Right ventricle myocardium inferior (tissue), 1 donor: Measurements from ENCODE around the gene OR4N5. TPM values are rescaled to one million over a fixed set of nuclear protein-coding genes. Genes with fewer than 3 reads are reported as not detected.
A peak's percentile ranks its signal among the peaks of the same experiment; 100 is the strongest.
"Not testable (repeated sequence)": the region's sequence is repeated elsewhere in the genome, so short reads cannot be mapped to it uniquely, and the experiment has no call there.

ENCODE experiments used
- ATAC-seq: fragments of 200-7000 bp; cut with Tn5 transposase; one replicate; pipeline ENCODE4 v1.9.1; 2020; ENCODE audit warnings: mild to moderate bottlenecking, moderate library complexity
- DNase-seq: peaks from one replicate; pipeline ENCODE4 v3.0.0; 2021; ENCODE audit errors: missing footprints
- intact Hi-C: fragments of 100-400 bp; cut with DNase I; formaldehyde crosslinking; loops from one replicate; pipeline ENCODE4 v1.11.0; 2022
- long read RNA-seq: library from polyadenylated mRNA; unstranded; transcript quantifications from one replicate; pipeline ENCODE4 v2.0.0, GENCODE V29; 2021
- total RNA-seq: library from RNA; stranded (reverse); fragmentation: NEBNext Ultra II Directional; extraction: Animal tissue kit (Norgen Biotek cat#: 25700); gene quantifications from one replicate; pipeline ENCODE4 v1.2.1, GENCODE V29; 2021
- donor health status: DM: no; HTN: yes; CAD: no; lungs with severe emphysema.

OR4N5 gene, protein sequence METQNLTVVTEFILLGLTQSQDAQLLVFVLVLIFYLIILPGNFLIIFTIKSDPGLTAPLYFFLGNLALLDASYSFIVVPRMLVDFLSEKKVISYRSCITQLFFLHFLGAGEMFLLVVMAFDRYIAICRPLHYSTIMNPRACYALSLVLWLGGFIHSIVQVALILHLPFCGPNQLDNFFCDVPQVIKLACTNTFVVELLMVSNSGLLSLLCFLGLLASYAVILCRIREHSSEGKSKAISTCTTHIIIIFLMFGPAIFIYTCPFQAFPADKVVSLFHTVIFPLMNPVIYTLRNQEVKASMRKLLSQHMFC
- not detected for total RNA-seq
- long read RNA-seq = 0 reads

DNA sequence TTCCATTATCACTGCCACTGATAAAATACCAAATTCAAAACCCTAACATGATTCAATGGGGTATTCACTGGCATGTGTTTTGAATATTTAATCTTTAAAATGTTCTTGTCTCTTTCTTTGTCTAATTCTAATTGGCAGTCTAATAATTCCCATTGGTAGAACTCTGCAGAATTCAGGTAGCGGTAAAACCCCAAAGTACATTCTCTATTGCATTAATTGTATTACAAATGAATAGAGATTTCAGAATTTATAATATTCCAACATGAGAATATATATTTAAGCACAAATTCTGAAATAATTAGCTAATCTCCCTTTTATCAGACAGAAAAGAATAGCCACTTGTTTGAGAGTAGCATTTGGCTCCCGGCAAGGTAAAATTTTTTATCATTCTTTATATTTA lies at the start of gene OR4N5:
Gene OR4N5, plus strand, starts transcription at position 301 of the 400 bp plus-strand sequence. CDS start 4,916 bp downstream, outside the sequence.
- DNase-seq = no peak
- intact Hi-C loops = no loop called here
- no peak for ATAC-seq

DNA sequence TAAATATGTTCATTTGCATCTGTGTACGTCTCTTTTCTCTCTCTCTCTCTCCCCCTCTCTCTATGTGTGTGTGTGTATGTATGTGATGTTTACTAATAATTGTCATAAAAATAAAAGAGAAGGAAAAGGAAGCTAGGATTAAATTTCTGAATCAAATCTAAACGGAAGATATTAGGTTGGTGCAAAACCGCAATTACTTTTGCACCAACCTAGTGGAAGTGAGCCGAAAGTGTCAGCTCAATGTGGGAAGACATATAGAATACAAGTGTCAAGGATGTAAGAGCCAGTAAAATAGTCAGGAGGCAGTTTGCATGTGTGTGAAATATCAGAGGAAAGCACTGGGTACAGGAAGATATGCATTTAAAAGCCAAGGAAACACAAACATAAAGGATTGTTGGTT lies 46.6 kb upstream of the OR4N5 start:
- intact Hi-C loops = no loop called here
- DNase-seq (no peak), ATAC-seq (no peak)

DNA sequence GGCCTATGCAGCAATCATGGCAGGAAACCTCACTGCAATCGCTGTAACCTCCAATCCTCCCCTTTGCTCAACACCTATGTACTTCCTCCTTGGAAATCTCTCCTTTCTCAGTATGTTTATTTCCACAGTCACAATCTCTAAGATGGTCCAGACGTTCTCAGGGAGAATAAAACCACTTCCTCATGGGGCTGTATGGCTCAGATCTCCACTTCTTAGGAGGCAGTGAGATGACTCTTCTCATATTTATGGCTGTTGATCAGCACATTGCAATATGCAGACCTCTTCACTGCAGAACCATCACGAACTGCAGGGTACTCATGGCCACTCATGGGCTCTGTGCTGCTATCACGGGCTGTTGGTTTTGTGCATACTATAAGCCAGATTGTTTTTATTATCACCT lies 45.2 kb upstream of the OR4N5 start:
- ATAC-seq (no peak), DNase-seq (no peak)
- intact Hi-C loops = no loop called here

DNA sequence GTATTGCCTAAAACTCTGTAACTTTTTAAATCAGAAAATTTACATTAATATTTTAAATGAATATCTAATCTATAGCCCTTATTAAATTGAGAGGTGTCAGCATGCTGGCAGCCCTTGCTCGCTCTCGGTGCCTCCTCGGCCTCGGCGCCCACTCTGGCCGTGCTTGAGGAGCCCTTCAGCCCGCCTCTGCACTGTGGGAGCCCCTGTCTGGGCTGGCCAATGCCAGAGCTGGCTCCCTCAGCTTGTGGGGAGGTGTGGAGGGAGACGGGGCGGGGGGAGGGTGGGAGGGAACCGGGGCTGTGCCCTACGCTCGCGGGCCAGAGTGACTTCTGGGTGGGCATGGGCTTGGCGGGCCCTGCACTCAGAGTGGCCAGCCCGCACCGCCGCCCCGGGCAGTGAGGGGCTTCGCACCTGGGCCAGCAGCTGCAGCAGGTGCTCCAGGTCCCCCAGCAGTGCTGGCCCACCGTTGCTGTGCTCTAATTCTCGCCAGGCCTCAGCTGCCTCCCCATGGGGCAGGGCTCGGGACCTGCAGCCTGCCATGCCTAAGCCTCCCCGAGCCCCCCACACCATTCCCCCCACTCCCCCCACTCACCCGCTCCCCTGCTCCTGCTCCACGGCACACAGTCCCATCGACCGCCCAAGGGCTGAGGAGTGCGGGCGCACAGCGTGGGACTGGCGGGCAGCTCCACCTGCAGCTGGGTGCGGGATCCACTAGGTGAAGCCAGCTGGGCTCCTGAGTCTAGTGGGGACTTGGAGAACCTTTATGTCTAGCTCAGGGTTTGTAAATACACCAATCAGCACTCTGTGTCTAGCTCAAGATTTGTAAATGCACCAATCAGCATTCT lies 39.5 kb upstream of the OR4N5 start:
- ATAC-seq, intact Hi-C loops, DNase-seq: not testable (repeated sequence)

DNA sequence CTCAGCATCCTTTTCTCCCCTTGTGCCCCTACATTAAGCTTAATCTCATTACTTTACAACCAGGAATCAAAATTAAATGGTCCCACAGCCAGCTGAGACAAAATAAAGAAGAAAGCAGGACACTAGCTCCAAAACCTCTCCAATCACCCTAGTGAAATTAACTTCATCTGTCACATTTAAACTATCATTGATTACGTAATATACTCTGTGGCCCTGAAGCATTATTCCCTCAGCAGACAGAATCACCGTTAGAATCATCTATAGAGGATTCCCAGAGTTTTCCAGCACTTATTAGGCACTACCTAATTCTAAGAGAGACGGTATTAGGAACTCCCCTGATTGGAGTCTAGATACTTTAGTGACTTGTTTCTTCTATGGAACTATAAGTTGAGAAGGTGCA lies 28.2 kb upstream of the OR4N5 start, which contains the start of gene OR4K17:
Gene OR4K17, plus strand, starts transcription at position 302 of the 400 bp plus-strand sequence. CDS start 6,761 bp downstream, outside the sequence.
- no peak for ATAC-seq
- no peak for DNase-seq
- intact Hi-C loops = no loop called here

DNA sequence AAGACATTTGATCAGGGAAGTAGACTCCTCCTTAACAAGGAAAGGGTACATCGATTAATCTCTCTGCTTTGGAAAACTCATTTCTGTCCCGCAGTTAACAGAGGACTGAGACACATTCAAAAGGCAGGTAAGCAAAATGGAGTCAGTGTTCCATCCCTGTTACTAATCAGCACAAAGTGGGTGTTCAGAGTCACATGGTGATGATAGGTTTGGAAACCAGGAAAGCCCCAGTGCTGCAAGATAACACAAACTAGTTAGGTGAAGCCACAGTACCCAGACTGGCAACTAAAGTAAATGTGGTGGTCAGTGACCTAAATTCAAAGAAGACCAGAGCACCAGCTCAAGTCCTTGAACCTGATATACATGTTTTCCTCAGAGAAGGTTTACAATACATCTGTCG lies 26.3 kb upstream of the OR4N5 start:
- ATAC-seq (no peak), DNase-seq (no peak)
- intact Hi-C loops = no loop called here

DNA sequence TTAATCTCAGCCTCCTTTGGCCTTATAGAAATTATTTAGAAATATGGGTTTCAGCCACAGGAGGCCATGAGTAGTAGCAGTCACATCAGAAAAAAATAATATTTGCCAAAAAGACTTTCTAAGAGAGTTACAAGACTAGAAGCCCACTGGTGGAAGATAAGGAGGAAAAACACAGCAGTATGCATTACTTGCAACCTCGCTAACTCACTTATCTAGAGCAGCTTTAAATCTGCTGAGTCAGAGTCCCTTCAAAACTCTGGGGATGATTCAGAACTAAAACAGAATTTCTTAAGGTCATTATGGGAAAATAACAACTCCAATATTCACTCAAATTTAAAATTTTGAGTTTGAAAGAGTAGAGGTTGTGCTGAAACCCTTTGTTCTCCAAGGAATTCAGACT lies 21.9 kb upstream of the OR4N5 start:
- DNase-seq = no peak
- no peak for ATAC-seq
- intact Hi-C loops = no loop called here

DNA sequence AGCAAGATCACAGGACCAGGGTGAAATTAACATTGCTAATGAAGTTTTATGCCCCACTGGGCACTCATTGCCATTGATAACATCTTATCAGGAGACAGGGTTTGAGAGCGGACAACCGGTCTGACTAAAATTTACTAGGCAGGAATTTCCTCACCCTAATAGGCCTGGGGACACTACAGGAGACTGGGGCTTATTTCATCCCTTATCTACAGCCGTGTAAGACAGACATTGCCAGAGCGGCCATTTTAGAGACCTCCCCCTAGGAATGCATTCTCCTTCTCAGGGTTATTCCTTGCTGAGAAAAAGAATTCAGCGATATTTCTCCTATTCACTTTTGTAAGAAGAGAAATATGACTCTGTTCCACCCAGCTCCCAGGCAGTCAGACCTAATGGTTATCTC lies 19.8 kb upstream of the OR4N5 start:
- intact Hi-C loops = no loop called here
- ATAC-seq (no peak), DNase-seq (no peak)

DNA sequence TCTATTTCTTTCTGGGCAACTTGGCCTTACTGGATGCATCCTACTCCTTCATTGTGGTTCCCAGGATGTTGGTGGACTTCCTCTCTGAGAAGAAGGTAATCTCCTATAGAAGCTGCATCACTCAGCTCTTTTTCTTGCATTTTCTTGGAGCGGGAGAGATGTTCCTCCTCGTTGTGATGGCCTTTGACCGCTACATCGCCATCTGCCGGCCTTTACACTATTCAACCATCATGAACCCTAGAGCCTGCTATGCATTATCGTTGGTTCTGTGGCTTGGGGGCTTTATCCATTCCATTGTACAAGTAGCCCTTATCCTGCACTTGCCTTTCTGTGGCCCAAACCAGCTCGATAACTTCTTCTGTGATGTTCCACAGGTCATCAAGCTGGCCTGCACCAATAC lies 5.3 kb downstream of the OR4N5 start:
- DNase-seq (no peak), ATAC-seq (no peak)
- intact Hi-C loops = no loop called here

DNA sequence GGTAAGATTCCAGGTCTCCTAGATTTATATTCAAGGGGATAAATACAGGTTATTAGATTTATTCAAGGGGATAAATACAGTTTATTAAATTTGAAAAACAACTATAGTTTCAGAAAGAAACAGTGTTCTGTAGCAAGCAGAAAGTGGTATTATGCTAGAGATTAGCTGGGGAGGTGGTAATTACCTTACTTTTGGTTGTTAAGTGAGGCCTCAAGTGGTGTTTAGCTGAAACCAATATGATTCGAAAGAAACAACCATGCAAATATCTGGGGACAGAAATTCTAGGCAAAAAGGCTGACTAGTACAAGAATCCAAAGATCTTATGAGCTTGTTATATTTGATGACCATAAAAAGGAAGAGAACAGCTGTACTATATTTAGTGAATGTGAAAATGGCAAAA lies 6.2 kb downstream of the OR4N5 start:
- intact Hi-C loops = no loop called here
- no peak for ATAC-seq
- DNase-seq = no peak

DNA sequence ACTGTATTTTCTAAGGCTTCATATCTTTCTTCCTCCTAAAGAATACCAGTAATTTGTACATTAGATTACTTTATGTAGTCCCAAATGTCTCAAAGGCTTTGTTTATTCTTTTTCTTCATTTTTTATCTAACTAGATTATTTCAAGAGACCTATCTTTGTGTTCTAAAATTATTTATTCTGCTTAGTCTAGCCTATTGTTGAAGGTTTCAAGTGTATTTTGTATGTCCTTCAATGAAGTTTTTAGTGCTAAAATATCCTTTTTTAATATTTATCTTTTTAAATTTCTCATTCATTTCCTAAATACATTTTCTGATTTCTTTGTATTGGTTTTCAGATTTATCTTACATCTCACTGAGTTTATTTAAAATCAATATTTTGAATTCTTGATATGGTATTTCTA lies 25.8 kb downstream of the OR4N5 start:
- no peak for ATAC-seq
- no peak for DNase-seq
- intact Hi-C loops = no loop called here

DNA sequence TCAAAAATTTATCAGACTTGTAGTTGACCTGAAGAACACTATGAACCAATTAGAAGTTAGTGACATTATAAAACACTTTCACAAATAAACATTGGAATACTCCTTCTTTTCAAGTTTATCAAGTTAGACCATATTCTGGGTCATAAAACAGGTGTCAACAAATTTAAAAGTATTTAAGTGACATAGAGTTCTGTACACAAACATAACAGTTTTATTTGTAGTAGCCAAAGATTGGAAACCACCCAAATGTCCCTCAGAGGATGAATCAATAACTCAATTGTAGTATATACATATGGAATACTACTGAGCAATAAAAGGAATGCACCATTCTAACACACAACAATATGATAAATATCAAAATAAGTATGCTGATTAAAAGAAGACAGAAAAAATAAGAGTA lies 28.5 kb downstream of the OR4N5 start:
- DNase-seq (no peak), ATAC-seq (no peak)
- intact Hi-C loops = no loop called here

DNA sequence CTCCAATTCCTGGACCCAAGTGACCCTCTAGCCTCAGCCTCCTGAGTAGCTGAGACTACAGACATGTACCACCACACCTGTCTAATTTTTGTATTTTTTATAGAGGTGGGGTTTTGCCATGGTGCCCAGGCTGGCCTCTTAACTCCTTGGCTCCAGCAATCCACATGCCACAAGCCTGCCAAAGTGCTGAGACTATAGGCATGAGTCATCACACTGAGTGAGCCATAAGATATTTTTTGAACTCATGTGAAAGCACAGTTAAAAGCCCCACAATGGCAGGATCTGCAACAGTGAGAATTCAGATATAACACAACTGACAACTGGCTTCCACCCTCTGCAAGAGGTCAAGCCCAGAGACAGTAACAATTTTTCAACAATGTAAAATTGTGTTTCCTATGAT lies 31.2 kb downstream of the OR4N5 start:
- ATAC-seq, DNase-seq, intact Hi-C loops: not testable (repeated sequence)

DNA sequence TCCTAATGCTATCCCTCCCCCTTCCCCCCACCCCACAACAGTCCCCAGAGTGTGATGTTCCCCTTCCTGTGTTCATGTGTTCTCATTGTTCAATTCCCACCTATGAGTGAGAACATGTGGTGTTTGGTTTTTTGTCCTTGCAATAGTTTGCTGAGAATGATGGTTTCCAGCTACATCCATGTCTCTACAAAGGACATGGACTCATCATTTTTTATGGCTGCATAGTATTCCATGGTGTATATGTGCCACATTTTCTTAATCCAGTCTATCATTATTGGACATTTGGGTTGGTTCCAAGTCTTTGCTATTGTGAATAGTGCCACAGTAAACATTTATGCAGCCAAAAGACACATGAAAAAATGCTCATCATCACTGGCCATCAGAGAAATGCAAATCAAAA lies 35.6 kb downstream of the OR4N5 start:
- ATAC-seq, DNase-seq, intact Hi-C loops: not testable (repeated sequence)

DNA sequence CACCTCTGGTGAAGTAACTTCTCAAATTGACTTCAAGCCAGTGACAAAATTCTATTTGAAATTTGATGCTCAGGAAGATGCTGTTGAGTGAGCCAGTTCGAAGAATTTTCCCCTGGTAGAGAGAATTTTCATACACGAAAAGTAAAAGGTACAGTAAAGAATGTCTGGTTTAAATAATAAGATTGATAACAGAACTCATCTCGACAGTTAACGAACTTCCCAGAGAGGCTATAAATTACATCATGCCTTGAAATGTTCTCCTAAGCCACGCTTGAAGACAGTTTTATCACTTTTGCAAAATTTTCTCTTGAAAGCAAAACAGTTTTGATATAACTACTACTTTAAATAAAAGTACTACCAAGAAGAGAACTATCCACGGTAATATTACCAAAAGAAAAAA lies 37.7 kb downstream of the OR4N5 start:
- DNase-seq (no peak), ATAC-seq (no peak)
- intact Hi-C loops = no loop called here

DNA sequence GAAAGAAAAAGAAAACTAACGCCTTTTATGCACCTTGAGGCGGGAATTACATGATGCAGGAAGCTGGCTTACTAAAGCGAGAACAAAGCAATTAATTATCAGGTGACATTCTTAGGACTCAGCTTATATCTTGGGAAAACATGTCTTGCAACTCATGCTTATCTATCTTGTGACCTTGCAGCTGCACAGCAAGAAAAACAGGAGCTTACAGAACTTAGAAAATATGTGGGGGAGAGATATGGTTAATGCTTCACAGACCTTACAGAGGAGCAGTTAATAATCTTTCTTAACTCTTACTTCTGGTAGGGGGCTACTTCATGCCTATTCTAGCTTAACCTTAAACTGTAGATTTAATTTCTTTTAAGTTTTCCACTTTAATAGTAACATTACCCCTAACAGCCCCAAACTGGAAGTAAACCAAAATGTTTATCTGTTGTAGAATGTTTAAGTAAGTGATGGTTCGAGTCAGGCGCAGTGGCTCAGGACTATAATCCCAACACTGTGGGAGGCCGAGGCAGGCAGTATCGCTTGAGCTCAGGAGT lies 38.9 kb downstream of the OR4N5 start:
- DNase-seq = no peak
- no peak for ATAC-seq
- intact Hi-C loops = no loop called here

DNA sequence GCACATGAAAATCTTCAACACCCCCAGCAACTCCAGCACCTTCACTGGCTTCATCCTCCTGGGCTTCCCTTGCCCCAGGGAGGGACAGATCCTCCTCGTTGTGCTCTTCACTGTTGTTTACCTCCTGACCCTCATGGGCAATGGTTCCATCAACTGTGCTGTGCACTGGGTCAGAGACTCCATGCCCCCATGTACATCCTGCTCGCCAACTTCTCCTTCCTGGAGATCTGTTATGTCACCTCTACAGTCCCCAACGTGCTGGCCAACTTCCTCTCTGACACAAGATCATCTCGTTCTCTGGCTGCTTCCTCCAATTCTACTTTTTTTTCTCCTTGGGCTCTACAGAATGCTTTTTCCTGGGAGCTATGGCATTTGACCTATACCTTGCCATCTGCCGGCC lies 40.6 kb downstream of the OR4N5 start:
- DNase-seq (no peak), ATAC-seq (peak; percentile 52)
- intact Hi-C loops = no loop called here

DNA sequence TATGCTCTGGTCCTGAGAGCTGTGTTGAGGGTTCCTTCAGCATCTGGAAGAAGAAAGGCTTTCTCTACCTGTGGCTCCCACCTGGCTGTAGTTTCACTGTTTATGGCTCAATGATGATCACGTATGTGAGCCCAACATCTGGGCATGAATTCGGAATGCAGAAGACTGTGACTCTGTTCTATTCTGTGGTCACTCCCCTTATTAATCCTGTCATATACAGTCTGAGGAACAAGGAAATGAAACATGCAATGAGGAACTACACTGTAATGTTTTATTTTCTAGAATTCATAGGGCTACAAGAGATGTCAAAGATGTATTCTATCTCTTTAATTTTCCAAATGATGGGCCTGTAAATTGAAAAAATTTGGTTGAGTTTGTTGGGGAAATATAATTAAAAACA lies 41.3 kb downstream of the OR4N5 start:
- peak; percentile 57 for ATAC-seq
- intact Hi-C loops = no loop called here

DNA sequence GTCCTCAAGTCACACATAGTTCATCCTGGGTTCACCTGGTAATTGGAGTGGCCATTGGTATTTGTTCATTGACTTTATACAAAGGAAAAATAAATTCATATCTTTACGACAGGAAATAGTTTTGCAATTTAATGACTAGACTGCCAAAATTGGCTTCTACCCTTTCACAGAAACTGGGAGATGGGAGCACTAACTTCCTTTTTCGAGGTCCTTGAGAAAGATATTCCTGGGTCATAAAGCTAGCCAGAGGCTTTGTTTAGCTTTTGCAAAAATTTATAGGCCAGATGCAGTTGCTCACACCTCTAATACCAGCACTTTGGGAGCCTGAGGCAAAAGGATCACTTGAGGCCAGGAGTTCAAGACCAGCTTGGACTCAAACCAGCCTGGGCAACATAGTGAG lies 41.9 kb downstream of the OR4N5 start:
- intact Hi-C loops = no loop called here
- no peak for ATAC-seq
- DNase-seq = no peak

More for the DNA sequence above, 41.3 kb downstream of the OR4N5 start:
- DNase-seq = no peak

DNA sequence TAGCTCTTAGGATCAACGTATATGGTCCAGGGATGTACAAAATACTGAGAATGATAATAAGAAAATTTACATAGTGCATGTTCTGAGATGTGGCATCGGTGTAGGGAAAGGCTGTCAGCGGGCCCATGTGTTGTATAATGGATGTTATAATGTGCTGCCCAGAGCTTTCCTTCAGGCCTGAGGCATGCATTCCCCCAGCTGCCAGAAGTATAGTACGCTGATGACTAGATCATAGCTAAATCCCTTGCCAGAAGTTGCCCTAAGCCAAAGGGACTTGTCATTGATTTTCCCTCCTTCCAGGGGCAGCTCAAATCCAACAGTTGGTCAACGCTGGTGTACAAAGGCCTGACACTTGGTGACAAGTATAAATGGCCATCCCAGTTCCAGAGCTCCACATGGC lies 45.6 kb downstream of the OR4N5 start:
- intact Hi-C loops = no loop called here
- no peak for DNase-seq
- ATAC-seq = no peak
